ENCODE results near the gene SNX20.

SNX20 gene

GRCh38 chr16:50664270-50664669, 16.8 kb downstream of the SNX20 start:
- H3K9me3 ChIP-seq (ENCODE audit: insufficient read depth, low read length), result peaks cover 16% of the 10 kb centered on the region; the same call in 1 of the 2 replicates
- H3K36me3 ChIP-seq (ENCODE audit: insufficient read depth, insufficient read length, low read length), result no peaks in the 10 kb centered on the region
- DNase-seq (ENCODE audit: low read depth, low spot score), result no peak
- no peaks in the 10 kb centered on the region for H3K4me1 ChIP-seq (ENCODE audit: insufficient read depth, insufficient read length)
- H3K4me3 ChIP-seq (ENCODE audit: insufficient read length, low read depth), result no peak overlapping the region
- H3K9ac ChIP-seq (ENCODE audit: insufficient read length, low read depth), result no peak overlapping the region
- TF ChIP-seq ZNF274 (IDR thresholded peaks at IDR 0.05; ENCODE audit: low read depth, low read length) (no peak), SUZ12 (IDR thresholded peaks at IDR 0.05; ENCODE audit: extremely low read depth, insufficient read depth, insufficient read length) (no peak), YY1 (IDR thresholded peaks at IDR 0.05; ENCODE audit: insufficient read depth, insufficient read length) (no peak)
- peaks cover 7% of the 10 kb centered on the region for H3K27me3 ChIP-seq (ENCODE audit: insufficient read depth, insufficient read length)

GRCh38 chr16:50662306-50662940, 18.7 kb downstream of the SNX20 start:
- H3K4me1 ChIP-seq (ENCODE audit: insufficient read depth, insufficient read length), result peaks cover 1% of the 10 kb centered on the region
- DNase-seq (ENCODE audit: low read depth, low spot score), result no peak
- no peak for TF ChIP-seq ZNF274 (IDR thresholded peaks at IDR 0.05; ENCODE audit: low read depth, low read length)
- TF ChIP-seq SUZ12 (IDR thresholded peaks at IDR 0.05; ENCODE audit: extremely low read depth, insufficient read depth, insufficient read length), result no peak
- no peaks in the 10 kb centered on the region for H3K36me3 ChIP-seq (ENCODE audit: insufficient read depth, insufficient read length, low read length)
- H3K27me3 ChIP-seq (ENCODE audit: insufficient read depth, insufficient read length), result peaks cover 7% of the 10 kb centered on the region
- H3K9me3 ChIP-seq (ENCODE audit: insufficient read depth, low read length), result peaks cover 16% of the 10 kb centered on the region; the same call in 1 of the 2 replicates
- H3K9ac ChIP-seq (ENCODE audit: insufficient read length, low read depth), result no peak overlapping the region
- H3K4me3 ChIP-seq (ENCODE audit: insufficient read length, low read depth), result no peak overlapping the region

DNA sequence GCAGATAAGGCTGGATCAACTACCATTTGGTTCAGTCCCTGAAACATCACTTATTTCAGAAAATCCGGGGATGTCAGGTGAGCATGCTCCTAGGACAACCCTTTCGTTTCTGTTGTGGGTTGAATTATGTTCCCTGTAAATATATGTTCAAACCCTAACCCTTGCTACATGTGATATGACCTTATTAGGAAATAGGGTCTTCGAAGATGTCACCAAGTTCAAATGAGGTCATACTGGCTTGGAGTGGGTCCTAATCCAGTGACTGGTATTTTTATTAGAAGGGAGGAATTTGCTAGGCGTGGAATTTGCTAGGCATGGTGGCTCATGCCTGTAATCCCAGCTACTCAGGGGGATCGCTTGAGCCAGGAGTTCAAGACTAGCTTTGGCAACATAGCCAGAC, 21.3 kb downstream of the SNX20 start:
- peaks cover 5% of the 10 kb centered on the region for H3K27me3 ChIP-seq (ENCODE audit: insufficient read depth, insufficient read length)
- H3K36me3 ChIP-seq (ENCODE audit: insufficient read depth, insufficient read length, low read length), result no peaks in the 10 kb centered on the region
- peaks cover 8% of the 10 kb centered on the region for H3K4me1 ChIP-seq (ENCODE audit: insufficient read depth, insufficient read length)
- no peak for DNase-seq (ENCODE audit: low read depth, low spot score)
- no peak overlapping the region for H3K4me3 ChIP-seq (ENCODE audit: insufficient read length, low read depth)
- H3K9me3 ChIP-seq (ENCODE audit: insufficient read depth, low read length), result peaks cover 16% of the 10 kb centered on the region; the same call in 1 of the 2 replicates
- TF ChIP-seq YY1 (IDR thresholded peaks at IDR 0.05; ENCODE audit: insufficient read depth, insufficient read length) (no peak), ZNF274 (IDR thresholded peaks at IDR 0.05; ENCODE audit: low read depth, low read length) (no peak), SUZ12 (IDR thresholded peaks at IDR 0.05; ENCODE audit: extremely low read depth, insufficient read depth, insufficient read length) (no peak)
- no peak overlapping the region for H3K9ac ChIP-seq (ENCODE audit: insufficient read length, low read depth)

DNA sequence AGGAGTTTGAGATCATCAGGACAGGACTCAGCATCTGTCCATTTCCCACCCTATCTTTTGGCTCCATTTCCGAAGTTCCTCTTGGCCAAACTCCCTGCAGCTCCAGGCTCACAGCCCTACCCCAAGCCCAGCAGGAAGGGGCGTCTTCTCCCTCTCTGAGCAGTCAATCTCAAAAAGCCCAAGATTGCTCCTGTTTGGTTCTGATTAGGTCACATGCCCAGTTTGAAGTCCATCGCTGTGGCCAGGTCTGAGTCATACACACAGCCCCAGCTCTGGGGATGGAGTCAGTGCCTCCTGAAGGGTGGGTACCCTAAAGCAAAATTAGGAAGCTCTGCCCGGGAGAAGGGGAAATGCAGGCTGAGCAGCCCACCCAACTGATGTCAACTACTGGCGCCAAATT, 23.9 kb downstream of the SNX20 start:
- no peak for TF ChIP-seq SUZ12 (IDR thresholded peaks at IDR 0.05; ENCODE audit: extremely low read depth, insufficient read depth, insufficient read length)
- TF ChIP-seq ZNF274 (IDR thresholded peaks at IDR 0.05; ENCODE audit: low read depth, low read length), result no peak
- no peak for TF ChIP-seq YY1 (IDR thresholded peaks at IDR 0.05; ENCODE audit: insufficient read depth, insufficient read length)
- no peak overlapping the region for H3K9ac ChIP-seq (ENCODE audit: insufficient read length, low read depth)
- H3K36me3 ChIP-seq (ENCODE audit: insufficient read depth, insufficient read length, low read length), result no peaks in the 10 kb centered on the region
- no peak overlapping the region for H3K4me3 ChIP-seq (ENCODE audit: insufficient read length, low read depth)
- H3K4me1 ChIP-seq (ENCODE audit: insufficient read depth, insufficient read length), result peaks cover 8% of the 10 kb centered on the region
- no peaks in the 10 kb centered on the region for H3K27me3 ChIP-seq (ENCODE audit: insufficient read depth, insufficient read length)
- no peak for DNase-seq (ENCODE audit: low read depth, low spot score)
- H3K9me3 ChIP-seq (ENCODE audit: insufficient read depth, low read length), result peaks cover 2% of the 10 kb centered on the region; the same call in 1 of the 2 replicates

- H3K36me3 ChIP-seq (ENCODE audit: insufficient read depth, insufficient read length, low read length), result no peaks in the 10 kb centered on the region
- no peak for DNase-seq (ENCODE audit: low read depth, low spot score)
- H3K9me3 ChIP-seq (ENCODE audit: insufficient read depth, low read length), result no peaks in the 10 kb centered on the region
- TF ChIP-seq SUZ12 (IDR thresholded peaks at IDR 0.05; ENCODE audit: extremely low read depth, insufficient read depth, insufficient read length) (no peak), YY1 (IDR thresholded peaks at IDR 0.05; ENCODE audit: insufficient read depth, insufficient read length) (no peak), ZNF274 (IDR thresholded peaks at IDR 0.05; ENCODE audit: low read depth, low read length) (no peak)
- peaks cover 8% of the 10 kb centered on the region for H3K4me1 ChIP-seq (ENCODE audit: insufficient read depth, insufficient read length)
- no peak overlapping the region for H3K9ac ChIP-seq (ENCODE audit: insufficient read length, low read depth)
- no peak overlapping the region for H3K4me3 ChIP-seq (ENCODE audit: insufficient read length, low read depth)
- H3K27me3 ChIP-seq (ENCODE audit: insufficient read depth, insufficient read length), result no peaks in the 10 kb centered on the region
Measured at GRCh38 chr16:50655558-50656055, 25.5 kb downstream of the SNX20 start.

GRCh38 chr16:50653633-50654519, 27.2 kb downstream of the SNX20 start:
- H3K4me3 ChIP-seq (ENCODE audit: insufficient read length, low read depth), result no peak overlapping the region
- H3K9ac ChIP-seq (ENCODE audit: insufficient read length, low read depth), result no peak overlapping the region
- DNase-seq (ENCODE audit: low read depth, low spot score), result no peak
- H3K36me3 ChIP-seq (ENCODE audit: insufficient read depth, insufficient read length, low read length), result no peaks in the 10 kb centered on the region
- no peaks in the 10 kb centered on the region for H3K27me3 ChIP-seq (ENCODE audit: insufficient read depth, insufficient read length)
- H3K9me3 ChIP-seq (ENCODE audit: insufficient read depth, low read length), result no peaks in the 10 kb centered on the region
- H3K4me1 ChIP-seq (ENCODE audit: insufficient read depth, insufficient read length), result peaks cover 8% of the 10 kb centered on the region
- TF ChIP-seq YY1 (IDR thresholded peaks at IDR 0.05; ENCODE audit: insufficient read depth, insufficient read length) (no peak), SUZ12 (IDR thresholded peaks at IDR 0.05; ENCODE audit: extremely low read depth, insufficient read depth, insufficient read length) (no peak), ZNF274 (IDR thresholded peaks at IDR 0.05; ENCODE audit: low read depth, low read length) (no peak)

GRCh38 chr16:50652836-50653425, 28.2 kb downstream of the SNX20 start:
- Histone ChIP-seq H3K9me3 (ENCODE audit: insufficient read depth, low read length) (no peaks in the 10 kb centered on the region), H3K27me3 (ENCODE audit: insufficient read depth, insufficient read length) (no peaks in the 10 kb centered on the region), H3K36me3 (ENCODE audit: insufficient read depth, insufficient read length, low read length) (no peaks in the 10 kb centered on the region), H3K9ac (ENCODE audit: insufficient read length, low read depth) (no peak overlapping the region), H3K4me3 (ENCODE audit: insufficient read length, low read depth) (no peak overlapping the region), H3K4me1 (ENCODE audit: insufficient read depth, insufficient read length) (peaks cover 8% of the 10 kb centered on the region)
- DNase-seq (ENCODE audit: low read depth, low spot score), result no peak
- TF ChIP-seq ZNF274 (IDR thresholded peaks at IDR 0.05; ENCODE audit: low read depth, low read length) (no peak), YY1 (IDR thresholded peaks at IDR 0.05; ENCODE audit: insufficient read depth, insufficient read length) (no peak), SUZ12 (IDR thresholded peaks at IDR 0.05; ENCODE audit: extremely low read depth, insufficient read depth, insufficient read length) (no peak)
